H1 (cell line): ENCODE data around the gene AFF1. TPM values are rescaled to one million over a fixed set of nuclear protein-coding genes. Genes with fewer than 3 reads are reported as not detected.

Experiments
- ASH2L ChIP-seq: fragments of 200-600, 300-600 bp; sonication (generic); IDR thresholded peaks from one replicate; pipeline ENCODE4 v1.7.1; 2017; ENCODE audit warnings: low read length
- BACH1 ChIP-seq: IDR thresholded peaks from 2 replicates; pipeline ENCODE4 v1.6.1; 2012; ENCODE audit warnings: low read length, improper control_type of control experiment
- BRCA1 ChIP-seq: IDR thresholded peaks from 2 replicates; pipeline ENCODE4 v1.6.1; 2012; ENCODE audit warnings: low read depth, low read length, improper control_type of control experiment
- KDM1A ChIP-seq: fragments of 200-600, 300-600 bp; sonication (generic); IDR thresholded peaks from 2 replicates; pipeline ENCODE4 v1.7.1; 2016; ENCODE audit warnings: mild to moderate bottlenecking, low read length, borderline replicate concordance
- RBBP5 ChIP-seq: IDR thresholded peaks from 2 replicates; pipeline ENCODE4 v1.7.1; 2012; ENCODE audit warnings: low read depth, mild to moderate bottlenecking, inconsistent platforms, low read length, moderate library complexity, borderline replicate concordance
- RXRA ChIP-seq: IDR thresholded peaks from 2 replicates; pipeline ENCODE4 v1.6.1; 2011; ENCODE audit warnings: low read depth, mild to moderate bottlenecking, low read length, moderate library complexity; ENCODE audit not compliant: insufficient read depth
- SIRT6 ChIP-seq: IDR thresholded peaks from one replicate; pipeline ENCODE4 v1.7.1; 2012; ENCODE audit warnings: low read length, inconsistent platforms
- SP4 ChIP-seq: IDR thresholded peaks from 2 replicates; pipeline ENCODE4 v1.6.1; 2012; ENCODE audit warnings: low read length, inconsistent platforms
- polyA plus RNA-seq, 7 experiments: library from polyadenylated mRNA; depleted of rRNA in 3 of 7; stranded (reverse) in 5 of 7; unstranded in 2 of 7; fragments of >200 nt in 5 of 7; fragments of 200-250 nt in 2 of 7; gene quantifications; 1 replicate in 5 of 7; 2 replicates in 1 of 7; 4 replicates in 1 of 7; pipeline versions ENCODE4 v1.2.1 to v1.2.3, GENCODE V29; 2011 to 2013; ENCODE audit warnings: missing spikeins in 2 of 7, mixed read lengths in 2 of 7
- total RNA-seq: library from RNA; stranded (reverse); fragmentation: NEBNext Ultra II Directional; extraction: Animal tissue kit (Norgen Biotek cat#: 25700); gene quantifications from 2 replicates; pipeline ENCODE4 v1.2.1, GENCODE V29; 2021
- TF ChIP-seq, protein P1 (sequence below): IDR thresholded peaks from 2 replicates; pipeline ENCODE4 v1.6.1; 2012; ENCODE audit warnings: low read length, inconsistent platforms

The AFF1 gene
- total and polyA plus RNA-seq, 2 of the 8 experiments (the other 6 are each of a cell fraction or from before 2014, with no cell fraction given): 14.8 to 85.5 TPM

DNA sequence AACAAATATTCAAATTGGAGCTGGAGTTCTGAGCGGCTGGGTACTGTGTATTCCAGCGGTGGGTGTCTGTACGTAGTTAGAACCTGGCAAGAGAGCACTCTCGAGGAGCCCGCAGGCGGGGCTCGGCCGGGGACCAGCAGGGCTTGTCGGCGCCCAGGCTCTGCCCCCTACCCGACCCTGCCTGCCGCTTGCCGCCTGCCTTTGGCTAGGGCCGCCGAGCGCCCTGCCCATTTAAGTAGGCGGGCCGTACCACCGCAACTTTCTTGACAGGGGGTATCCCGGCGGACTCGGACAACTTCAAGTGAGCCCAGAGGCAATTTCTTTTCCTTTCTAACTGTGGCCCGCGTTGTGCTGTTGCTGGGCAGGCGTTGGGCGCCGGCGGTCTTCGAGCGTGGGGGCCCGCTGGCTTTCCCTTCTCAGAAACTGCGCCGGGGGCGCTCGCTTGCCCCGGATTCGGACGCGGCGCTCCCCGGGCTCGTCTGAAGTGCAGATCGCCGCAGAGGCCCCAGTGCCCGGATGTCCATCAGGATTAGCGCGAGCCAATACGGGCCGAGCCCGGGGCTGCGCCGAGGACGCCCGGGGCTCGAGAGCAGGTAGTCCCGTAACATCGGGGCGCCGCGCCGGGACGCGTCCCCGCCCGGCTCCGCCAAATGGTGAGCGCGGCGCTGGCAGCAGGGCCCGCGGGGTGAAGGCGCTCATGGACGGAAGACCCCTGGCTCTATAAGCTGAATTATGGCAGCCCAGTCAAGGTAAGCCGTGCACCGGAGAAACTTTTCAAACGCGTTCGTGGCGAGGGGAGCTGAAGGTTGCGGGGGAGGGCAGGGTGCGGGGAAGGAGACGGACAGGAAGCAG is 72.1 kb downstream of the AFF1 start (continued):
- TF ChIP-seq, protein P1, sequence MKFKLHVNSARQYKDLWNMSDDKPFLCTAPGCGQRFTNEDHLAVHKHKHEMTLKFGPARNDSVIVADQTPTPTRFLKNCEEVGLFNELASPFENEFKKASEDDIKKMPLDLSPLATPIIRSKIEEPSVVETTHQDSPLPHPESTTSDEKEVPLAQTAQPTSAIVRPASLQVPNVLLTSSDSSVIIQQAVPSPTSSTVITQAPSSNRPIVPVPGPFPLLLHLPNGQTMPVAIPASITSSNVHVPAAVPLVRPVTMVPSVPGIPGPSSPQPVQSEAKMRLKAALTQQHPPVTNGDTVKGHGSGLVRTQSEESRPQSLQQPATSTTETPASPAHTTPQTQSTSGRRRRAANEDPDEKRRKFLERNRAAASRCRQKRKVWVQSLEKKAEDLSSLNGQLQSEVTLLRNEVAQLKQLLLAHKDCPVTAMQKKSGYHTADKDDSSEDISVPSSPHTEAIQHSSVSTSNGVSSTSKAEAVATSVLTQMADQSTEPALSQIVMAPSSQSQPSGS: no peak
- TF ChIP-seq RXRA (no peak), RBBP5 (peak; percentile 82; the same call in 1 of the 2 replicates), SP4 (no peak), BACH1 (no peak), BRCA1 (no peak), ASH2L (peak; percentile 98), KDM1A (no peak), SIRT6 (no peak)
- TF ChIP-seq, all 59 proteins: peak for 22
